NOMO-1 (cell line): ENCODE results near the gene ACTL7A.
"Not testable (repeated sequence)": the region's sequence is repeated elsewhere in the genome, so short reads cannot be mapped to it uniquely, and the experiment has no call there.

Experiments
- DNase-seq, 2 experiments: peaks; one replicate each; lab custom pipeline; 2025; ENCODE audit not compliant: unreplicated experiment in 2 of 2; lab: John Stamatoyannopoulos, UW

Gene ACTL7A

DNA sequence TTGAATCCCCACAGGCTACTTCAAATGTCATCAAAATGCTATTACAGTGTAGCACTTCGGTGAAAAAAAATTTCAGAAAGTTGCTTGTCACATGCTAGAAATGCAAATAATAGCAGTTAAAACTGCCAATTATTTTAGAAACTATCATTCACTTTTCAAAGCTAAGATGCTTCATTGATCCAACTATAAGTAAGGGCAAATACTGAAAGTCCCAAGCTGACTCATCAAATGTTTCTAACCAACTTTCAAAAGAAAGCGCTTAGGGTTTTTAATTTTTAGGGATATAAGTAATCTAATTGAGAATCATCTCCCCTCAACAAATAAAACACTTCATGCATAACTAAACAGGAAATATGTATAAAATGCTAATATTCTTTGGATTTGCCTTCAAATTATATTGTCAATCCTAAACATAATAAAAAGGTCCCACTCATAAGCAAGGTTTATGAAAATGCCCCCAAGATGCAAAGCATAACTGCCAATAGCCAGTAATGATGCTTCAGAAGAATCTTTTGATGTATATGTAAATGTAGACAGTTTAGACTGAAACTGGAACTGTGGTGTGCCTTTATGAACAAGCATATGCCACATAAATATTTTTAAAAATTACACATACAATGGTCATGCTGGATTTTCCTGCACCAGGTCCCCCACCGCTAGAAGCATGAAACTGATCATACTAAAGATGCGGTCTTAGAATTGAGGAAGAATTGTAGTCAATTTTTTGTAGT lies 12.2 kb downstream of the ACTL7A start:
- DNase-seq: no peak

DNA sequence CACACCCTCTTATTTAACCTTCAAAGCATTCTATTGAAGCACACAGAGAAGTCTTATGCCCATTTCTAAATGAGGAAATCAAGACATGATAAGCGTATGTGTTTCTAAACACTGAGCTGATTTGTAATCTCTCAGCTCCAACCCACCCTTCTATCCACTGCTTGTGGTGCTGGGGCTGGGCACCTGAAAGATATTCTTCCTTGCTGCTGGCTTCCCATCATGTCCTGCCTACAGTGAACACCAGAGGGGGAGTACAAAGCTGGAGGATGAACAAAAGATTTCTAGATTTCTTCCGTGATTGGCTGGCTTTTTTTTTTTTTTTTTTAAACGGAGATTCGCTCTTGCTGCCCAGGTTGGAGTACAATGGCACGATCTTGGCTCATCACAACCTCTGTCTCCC lies 14.4 kb downstream of the ACTL7A start:
- DNase-seq: no peak

DNA sequence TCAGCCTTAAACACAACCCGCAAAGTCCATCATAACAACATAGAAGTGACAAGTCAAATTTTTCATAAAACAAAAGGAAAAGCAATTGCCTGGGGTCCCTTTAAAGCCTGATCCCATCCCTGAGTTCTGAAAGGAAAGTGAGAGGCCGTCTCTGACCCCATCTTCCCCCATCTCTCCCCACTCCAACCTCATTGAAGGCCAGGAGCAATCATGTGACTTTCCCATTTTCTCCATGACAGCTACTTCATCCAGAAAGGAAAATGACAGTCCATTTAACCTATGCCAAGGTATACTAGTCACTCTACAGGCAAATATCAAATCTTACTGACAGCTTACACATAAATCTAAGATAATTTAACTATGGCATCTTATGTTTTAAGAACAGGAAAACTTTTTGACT lies 15.5 kb downstream of the ACTL7A start:
- no peak for DNase-seq

DNA sequence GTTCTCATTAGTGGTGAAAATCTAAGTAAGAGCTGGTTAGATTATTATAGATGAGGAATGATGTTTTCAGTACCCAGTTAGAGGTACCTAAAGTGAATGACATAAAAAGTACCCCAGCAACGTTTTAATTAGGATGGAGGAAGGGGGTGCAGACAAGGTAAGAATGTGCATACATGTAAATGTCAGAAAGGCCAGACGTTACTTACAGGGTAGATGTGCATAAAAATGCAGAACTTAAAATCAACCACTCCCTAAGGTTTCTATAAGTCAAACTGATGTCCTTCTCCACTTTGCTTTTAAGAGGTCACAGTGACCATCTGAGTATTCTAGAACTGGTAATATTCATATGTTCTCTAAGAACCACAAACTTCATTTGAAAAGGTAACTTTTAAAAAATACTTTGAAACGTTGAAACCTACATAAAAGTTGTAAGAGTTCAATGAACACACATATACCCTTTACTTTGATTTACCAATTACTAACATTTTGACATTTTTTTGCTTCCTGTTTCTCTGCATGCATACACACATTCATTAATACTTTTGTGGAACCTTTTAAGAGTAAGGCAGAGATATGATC lies 18.8 kb downstream of the ACTL7A start:
- no peak for DNase-seq

DNA sequence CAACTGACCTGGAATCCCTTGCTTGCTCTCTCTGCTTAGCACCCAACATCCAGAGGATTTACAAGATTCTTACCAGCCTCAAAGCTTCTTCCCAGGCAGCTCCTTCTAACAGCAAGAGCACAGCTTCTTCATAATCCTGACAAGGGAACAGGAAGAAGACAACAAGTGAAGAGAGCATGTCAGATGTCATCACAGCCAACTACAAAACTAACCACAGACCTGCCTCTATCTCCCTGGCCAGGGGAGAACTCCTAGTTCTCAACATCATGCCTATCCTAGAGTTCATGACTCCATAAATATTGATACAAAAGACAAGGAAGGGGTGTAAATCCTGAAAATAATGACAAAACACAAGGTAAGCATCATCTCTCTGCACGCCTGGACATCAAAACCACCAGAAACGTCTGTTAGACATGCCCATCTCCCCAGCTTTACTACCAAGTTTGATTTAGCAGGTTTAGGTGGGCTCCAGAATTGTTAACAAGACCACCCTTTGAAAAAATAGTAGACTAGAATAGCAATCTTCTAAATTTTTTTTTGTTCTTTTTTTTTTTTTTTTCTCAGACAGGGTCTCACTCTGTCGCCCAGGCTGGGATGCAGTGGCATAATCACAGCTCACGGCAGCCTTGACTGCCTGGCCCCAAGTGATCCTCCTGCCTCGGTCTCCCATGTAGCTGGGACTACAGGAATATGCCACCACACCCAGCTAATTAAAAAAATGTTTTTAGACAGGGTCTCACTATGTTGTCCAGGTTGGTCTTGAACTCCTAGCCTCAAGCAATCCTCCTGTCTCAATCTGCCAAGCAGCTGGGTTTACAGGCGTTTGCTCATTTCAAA lies 20.2 kb downstream of the ACTL7A start:
- DNase-seq: no peak

DNA sequence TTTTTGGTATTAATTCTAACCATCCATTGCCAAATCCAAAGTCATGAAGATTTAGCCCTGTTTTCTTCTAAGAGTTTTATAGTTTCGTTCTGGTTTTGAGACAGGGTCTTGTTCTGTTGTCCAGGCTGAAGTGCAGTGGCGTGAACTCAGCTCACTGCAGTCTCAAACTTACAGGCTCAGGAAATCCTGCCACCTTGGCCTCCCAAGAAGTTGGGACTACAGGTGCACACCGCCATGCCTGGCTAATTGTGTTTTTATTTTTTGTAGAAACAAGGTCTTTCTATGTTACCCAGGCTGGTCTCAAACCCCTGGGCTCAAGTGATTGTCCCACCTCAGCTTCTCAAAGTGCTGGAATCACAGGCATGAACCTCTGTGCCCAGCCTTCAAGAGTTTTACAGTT lies 21.0 kb downstream of the ACTL7A start:
- DNase-seq: no peak

DNA sequence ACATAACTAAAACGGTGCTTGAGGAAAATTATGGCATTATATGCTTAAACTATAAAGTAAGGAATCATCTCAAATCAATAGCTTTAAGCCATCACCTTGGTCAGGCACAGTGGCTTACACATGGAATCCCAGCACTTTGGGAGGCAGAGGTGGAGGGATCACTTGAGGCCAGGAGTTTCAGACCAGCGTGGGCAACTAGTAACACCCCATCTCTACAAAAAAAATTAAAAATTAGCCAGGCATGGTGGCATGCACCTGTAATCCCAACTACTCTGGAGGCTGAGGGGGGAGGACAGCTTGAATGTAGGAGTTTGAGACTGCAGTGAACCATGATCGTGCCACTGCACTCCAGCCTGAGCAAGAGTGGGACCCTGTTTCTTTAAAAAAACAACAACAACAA lies 22.6 kb downstream of the ACTL7A start:
- DNase-seq: no peak

DNA sequence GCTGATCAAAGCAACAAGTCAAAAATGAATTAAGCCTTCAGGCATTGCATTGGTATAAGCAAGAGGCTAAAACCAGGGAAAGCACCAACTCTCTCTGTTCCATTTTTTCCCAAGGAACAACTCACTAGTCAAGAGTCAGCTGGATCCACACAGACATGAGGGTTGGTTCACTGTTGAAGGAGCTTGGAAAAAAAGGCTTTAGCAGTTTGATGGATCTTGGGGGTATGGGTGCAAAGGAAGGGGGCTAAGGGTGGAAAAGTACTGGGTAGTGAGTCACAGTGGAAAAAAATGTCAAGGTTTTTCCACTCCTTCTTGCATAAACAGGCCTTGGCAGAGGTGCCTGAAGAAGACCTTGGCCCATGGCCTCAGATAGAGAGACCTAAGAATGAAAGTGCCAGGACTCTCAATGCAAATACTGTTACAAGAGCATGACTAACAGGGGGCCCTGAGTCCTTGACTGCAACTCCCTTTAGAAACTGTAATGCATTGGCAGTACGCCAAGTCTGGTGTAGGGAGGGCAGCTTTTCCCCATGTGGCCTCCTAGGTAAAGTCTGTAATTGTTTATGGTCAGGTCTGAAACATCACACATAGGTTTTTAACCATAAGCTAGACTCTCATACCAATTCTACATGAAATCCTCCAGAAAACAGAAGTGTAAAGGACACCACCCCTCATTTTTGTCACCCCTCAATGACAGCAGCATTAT lies 23.7 kb downstream of the ACTL7A start:
- DNase-seq: peak in 1 of 2 experiments; percentile 26

DNA sequence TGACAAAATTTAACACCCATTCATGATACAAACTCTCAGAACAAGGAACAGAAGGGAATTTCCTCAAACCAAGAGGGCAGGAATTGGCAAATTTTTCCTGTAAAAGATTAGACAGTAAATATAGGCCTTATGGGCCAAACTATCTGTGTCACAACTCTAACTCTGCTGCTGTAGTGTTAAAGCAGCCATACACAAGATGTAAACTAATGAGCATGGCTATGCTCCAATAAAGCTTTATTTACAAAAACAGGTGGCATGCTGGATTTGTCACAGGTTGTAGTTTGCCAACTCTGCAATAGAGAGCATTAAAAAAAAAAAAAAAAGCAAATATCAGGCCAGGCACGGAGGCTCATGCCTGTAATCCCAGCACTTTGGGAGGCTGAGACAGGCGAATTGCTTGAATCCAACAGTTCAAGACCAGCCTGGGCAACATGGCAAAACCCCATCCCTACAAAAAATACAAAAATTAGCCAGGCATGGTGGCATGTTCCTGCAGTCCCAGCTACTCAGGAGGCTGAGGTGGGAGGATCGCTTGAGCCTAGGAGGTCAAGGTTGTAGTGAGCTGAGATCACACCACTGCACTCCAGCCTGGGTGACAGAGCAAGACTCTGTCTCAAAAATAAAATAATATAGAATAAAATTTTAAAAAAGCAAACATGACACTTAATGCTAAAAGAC lies 24.7 kb downstream of the ACTL7A start:
- DNase-seq: not testable (repeated sequence)

DNA sequence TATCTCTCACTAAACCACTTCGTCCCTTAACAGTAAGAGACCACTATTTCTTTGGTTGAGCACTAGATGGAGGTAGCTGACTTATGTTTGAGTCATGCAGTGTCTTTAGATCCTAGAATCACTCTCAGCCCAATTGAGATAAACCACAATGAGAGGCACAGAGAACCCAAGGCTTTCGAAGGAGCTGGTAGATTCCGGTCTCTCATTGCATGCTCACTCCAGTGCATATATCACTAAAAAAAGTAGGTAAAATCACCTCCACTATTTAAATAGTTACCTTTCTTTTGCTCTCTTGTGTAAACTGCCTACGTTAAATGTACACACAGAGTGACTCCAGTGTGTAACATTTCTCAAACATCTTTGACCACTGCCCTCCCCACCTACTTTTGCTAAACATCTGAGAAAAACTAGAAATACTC lies 27.6 kb downstream of the ACTL7A start:
- no peak for DNase-seq

DNA sequence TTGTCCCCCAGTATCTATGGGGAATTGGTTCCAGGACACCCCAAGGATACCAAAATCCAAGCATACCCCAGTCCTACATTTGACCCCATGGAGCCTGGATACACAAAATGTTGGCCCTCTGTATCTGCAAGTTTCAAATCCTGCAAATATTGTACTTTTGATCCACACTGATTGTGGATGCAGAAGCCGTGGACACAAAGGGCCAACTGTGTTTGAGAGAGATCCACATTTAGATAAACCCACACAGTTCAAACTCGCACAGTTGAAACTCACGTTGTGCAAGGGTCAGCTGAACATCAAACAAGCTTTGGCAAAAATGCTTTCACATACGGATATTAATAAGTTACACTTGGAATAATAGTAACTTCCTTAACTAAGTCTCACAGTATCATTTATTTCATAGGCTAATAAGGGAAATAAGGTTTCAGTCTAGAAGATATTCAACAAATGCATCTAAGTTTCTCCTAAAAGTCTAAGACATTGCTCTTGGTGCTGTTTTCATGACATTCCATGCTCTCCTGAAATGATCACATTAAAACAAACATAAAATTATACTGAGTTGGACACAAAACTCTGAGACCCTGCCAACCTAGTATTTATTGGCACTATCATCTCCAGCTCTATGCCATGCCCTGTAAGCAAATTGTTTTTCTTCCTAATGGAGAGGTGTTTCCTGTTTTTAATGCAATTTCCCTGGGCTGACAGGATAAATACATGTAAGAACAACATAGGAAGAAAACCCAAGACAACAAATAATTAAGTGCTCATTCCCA lies 32.3 kb downstream of the ACTL7A start:
- no peak for DNase-seq

DNA sequence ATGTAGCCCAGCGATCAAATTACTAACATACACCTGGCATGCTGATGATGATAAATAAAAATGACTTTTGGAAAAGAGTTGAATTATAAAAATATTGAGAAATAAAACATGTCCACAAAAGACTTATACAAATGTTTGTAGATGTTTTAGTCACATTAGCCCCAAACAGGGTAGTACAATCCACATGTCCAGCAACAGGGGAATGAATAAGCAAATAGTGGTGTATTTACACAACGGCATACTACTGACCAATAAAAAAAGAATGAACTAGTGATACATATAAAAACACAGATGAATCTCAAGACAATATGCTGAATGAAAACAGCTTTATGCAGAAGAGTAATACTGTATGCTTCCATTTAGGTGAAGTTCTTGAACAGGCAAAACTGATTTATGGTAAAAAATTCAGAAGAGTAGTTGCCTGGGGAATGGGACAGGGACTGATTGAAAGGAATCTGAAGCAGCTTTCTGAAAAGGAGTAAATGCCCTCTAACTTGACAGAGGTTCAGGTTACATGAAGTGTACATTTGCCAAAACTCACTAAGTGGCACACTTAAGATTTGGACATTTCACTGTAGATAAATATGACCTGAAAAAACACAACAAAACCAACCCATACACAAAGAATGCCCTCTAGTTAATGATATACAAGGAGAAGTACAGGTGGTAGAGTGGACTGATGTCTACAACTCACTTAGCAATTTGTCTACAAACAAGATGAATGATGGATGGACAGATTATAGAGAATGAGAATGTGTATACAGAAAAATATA lies 35.4 kb downstream of the ACTL7A start:
- DNase-seq: no peak

DNA sequence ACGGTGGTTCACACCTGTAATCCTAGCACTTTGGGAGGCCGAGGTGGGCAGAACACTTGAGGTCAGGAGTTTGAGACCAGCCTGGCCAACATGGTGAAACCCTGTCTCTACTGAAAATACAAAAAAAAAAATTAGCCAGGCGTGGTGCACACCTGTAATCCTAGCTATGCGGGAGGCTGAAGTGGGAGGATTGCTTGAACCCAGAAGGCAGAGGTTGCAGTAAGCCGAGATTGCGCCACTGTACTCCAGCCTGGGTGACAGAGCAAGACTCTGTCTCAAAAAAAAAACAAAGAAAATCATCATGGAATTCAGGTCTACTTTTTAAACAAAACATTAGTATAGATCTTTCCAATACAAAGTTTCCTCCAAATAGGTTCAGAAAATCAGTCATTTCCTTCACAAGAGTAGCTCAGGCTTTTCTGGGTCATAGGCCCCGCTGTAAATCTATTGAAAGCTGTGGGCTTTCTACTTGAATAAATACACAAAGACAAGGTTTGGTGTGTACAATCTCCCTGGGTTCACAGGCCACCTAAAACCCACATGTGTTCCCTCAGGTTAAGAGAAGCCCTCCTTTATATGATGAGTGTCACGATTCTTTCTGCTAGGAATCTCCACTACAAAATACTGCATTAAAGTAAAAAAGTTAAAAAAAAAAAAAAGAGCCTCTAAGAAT lies 37.1 kb downstream of the ACTL7A start:
- DNase-seq: not testable (repeated sequence)

DNA sequence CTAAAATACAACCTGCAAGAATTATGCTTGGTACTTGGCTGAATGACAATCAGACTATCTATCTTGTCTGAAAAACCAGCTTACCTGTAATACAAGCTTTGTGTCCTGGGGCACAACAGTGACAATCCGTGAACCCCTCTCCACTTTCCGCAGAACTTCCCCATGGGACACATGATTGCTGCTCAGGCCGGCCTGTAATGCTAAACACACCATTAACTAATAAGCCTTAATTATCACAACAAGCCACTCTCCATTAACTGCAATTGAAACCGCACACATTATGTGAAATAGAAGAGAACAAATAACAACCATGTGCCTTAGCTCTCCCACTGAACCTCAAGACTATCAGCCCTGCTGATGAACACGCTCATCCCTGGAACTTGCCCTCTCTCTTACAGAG lies 38.1 kb downstream of the ACTL7A start:
- no peak for DNase-seq

DNA sequence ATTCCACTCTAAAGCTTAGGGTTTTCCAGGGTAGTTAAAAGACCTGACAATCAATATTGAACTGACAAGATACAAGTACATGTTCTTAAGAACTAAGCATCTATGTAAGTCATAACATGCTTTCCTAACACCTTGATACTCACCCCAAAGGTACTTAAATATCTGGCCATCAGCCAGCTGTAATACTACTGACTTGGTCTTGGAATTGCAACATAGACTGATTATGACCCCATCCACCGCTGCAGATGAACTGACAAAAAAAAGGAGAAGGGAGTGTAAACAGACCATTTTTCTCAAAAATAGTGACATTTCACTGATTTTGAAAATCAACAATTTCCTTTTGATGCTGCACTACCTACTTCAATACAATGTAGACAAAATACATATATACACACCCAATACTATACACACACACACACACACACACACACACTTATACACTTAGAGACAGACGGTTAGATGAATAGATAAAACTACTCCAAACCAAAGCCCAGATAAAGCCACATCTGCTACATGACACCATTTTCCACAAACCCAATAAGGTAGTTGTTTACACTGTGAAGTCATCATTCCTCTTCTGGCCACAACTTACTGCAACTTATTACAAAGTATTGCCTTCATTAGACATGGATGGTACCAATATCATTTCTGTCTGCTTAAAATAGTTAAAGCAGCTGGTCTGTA lies 41.5 kb downstream of the ACTL7A start:
- DNase-seq: peak in 1 of 2 experiments; percentile 31

DNA sequence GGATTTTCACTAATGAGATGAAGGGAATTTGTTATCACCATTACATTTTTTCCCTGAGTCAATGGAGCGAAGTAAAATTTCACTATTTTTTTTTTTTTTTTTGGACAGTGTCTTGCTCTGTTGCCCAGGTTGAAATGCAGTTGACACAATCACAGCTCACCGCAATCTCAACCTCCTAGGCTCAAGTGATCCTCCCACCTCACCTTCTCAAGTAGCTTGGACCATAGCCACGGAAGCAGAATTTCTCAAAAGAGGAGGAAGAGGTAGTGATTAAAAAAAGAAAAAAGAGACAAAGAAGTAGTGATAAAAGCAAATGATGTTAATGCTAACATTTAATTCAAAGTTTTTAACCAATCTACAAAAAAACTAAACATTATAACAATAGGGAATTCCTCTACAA lies 42.1 kb downstream of the ACTL7A start:
- no peak for DNase-seq

DNA sequence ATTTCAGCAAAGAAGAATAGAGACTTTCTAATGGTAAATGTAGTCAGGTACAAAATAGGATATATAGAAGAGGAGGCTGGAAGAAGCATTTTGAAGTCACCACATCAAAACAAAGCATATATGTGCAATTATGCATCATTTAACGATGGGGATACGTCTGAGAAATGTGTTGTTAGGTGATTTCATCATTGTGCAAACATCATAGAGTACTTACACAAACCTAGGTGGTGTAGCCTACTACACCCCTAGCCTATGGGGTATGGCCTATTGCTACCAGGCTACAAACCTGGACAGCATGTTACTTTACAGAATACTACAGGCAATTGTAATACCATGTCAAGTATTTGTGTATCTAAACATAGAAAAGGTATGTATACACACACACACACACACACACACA lies 43.4 kb downstream of the ACTL7A start:
- DNase-seq: no peak

DNA sequence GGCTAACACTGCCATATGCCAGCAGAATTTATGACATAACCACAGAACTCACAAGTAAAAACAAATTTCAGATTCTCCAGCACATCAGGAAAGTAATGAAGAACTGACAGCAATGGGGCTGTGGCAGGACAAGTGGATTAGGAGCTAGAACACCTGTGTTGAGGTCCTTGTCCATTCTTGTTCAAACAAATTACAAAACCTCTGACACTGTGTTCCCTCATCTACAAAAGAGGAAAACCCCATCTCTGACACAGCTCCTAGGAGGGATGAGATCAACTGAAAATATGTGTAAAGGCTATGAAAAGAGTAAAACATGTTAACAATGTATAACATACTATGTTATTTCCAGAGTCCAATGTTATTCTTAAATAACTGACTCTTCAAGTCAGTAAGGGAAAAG lies 48.3 kb downstream of the ACTL7A start:
- no peak for DNase-seq
